ENCODE results near the gene SLC2A9.

SLC2A9 gene

GRCh38 chr4:9874385-9874784, 146.9 kb downstream of the SLC2A9 start:
- H3K27ac ChIP-seq (ENCODE audit: low read depth, low read length) = no peak overlapping the region
- no peaks in the 10 kb centered on the region for H4K20me1 ChIP-seq (ENCODE audit: low read depth, low read length)
- H3K79me2 ChIP-seq (ENCODE audit: insufficient read depth, low read length) = no peaks in the 10 kb centered on the region
- no peak overlapping the region for H3K9ac ChIP-seq (ENCODE audit: low read length)
- no peaks in the 10 kb centered on the region for H3K36me3 ChIP-seq (ENCODE audit: low read length)
- H3K9me2 ChIP-seq (replicated peaks; ENCODE audit: insufficient read depth, low read length) = no peaks in the 10 kb centered on the region
- H3F3A ChIP-seq (ENCODE audit: insufficient read depth) = no peaks in the 10 kb centered on the region
- no peak overlapping the region for H3K4me2 ChIP-seq (ENCODE audit: low read depth, low read length, poor library complexity, severe bottlenecking)
- no peaks in the 10 kb centered on the region for H3K27me3 ChIP-seq (ENCODE audit: low read length)
- H3K9me3 ChIP-seq (ENCODE audit: insufficient read depth, low read length) = no peaks in the 10 kb centered on the region
- TF ChIP-seq EZH2phosphoT487 (conservative IDR thresholded peaks at IDR 0.05; ENCODE audit: low read length) (no peak), CTCF (IDR thresholded peaks at IDR 0.05; ENCODE audit: insufficient read depth, low read length, poor library complexity, severe bottlenecking) (no peak)
- no peak overlapping the region for H3K4me3 ChIP-seq (ENCODE audit: insufficient read depth, low read length, poor library complexity, severe bottlenecking)
- H2AFZ ChIP-seq (ENCODE audit: low read depth, low read length, severe bottlenecking) = no peak overlapping the region

GRCh38 chr4:9870165-9870790, 151.0 kb downstream of the SLC2A9 start:
- H3K27me3 ChIP-seq (ENCODE audit: low read length) = no peaks in the 10 kb centered on the region
- no peak overlapping the region for H2AFZ ChIP-seq (ENCODE audit: low read depth, low read length, severe bottlenecking)
- H3K27ac ChIP-seq (ENCODE audit: low read depth, low read length) = no peak overlapping the region
- no peak for TF ChIP-seq CTCF (IDR thresholded peaks at IDR 0.05; ENCODE audit: insufficient read depth, low read length, poor library complexity, severe bottlenecking)
- no peak for TF ChIP-seq EZH2phosphoT487 (conservative IDR thresholded peaks at IDR 0.05; ENCODE audit: low read length)
- H3K9me2 ChIP-seq (replicated peaks; ENCODE audit: insufficient read depth, low read length) = no peaks in the 10 kb centered on the region
- no peaks in the 10 kb centered on the region for H3K9me3 ChIP-seq (ENCODE audit: insufficient read depth, low read length)
- H3F3A ChIP-seq (ENCODE audit: insufficient read depth) = no peaks in the 10 kb centered on the region
- H3K4me3 ChIP-seq (ENCODE audit: insufficient read depth, low read length, poor library complexity, severe bottlenecking) = no peak overlapping the region
- H4K20me1 ChIP-seq (ENCODE audit: low read depth, low read length) = no peaks in the 10 kb centered on the region
- H3K79me2 ChIP-seq (ENCODE audit: insufficient read depth, low read length) = no peaks in the 10 kb centered on the region
- H3K9ac ChIP-seq (ENCODE audit: low read length) = no peak overlapping the region
- H3K36me3 ChIP-seq (ENCODE audit: low read length) = no peaks in the 10 kb centered on the region
- H3K4me2 ChIP-seq (ENCODE audit: low read depth, low read length, poor library complexity, severe bottlenecking) = no peak overlapping the region

- H4K20me1 ChIP-seq (ENCODE audit: low read depth, low read length) = no peaks in the 10 kb centered on the region
- H3K4me3 ChIP-seq (ENCODE audit: insufficient read depth, low read length, poor library complexity, severe bottlenecking) = no peak overlapping the region
- H2AFZ ChIP-seq (ENCODE audit: low read depth, low read length, severe bottlenecking) = no peak overlapping the region
- TF ChIP-seq CTCF (IDR thresholded peaks at IDR 0.05; ENCODE audit: insufficient read depth, low read length, poor library complexity, severe bottlenecking) (no peak), EZH2phosphoT487 (conservative IDR thresholded peaks at IDR 0.05; ENCODE audit: low read length) (no peak)
- no peak overlapping the region for H3K4me2 ChIP-seq (ENCODE audit: low read depth, low read length, poor library complexity, severe bottlenecking)
- H3F3A ChIP-seq (ENCODE audit: insufficient read depth) = no peaks in the 10 kb centered on the region
- H3K27ac ChIP-seq (ENCODE audit: low read depth, low read length) = no peak overlapping the region
- H3K9ac ChIP-seq (ENCODE audit: low read length) = no peak overlapping the region
- H3K9me2 ChIP-seq (replicated peaks; ENCODE audit: insufficient read depth, low read length) = no peaks in the 10 kb centered on the region
- H3K9me3 ChIP-seq (ENCODE audit: insufficient read depth, low read length) = no peaks in the 10 kb centered on the region
- no peaks in the 10 kb centered on the region for H3K27me3 ChIP-seq (ENCODE audit: low read length)
- H3K36me3 ChIP-seq (ENCODE audit: low read length) = no peaks in the 10 kb centered on the region
- no peaks in the 10 kb centered on the region for H3K79me2 ChIP-seq (ENCODE audit: insufficient read depth, low read length)
These were observed 153.4 kb downstream of the SLC2A9 start for GRCh38 chr4:9867751-9868425.

Measured in SU-DHL-6 (cell line).